ENCODE results near the gene DCST1.

- TF ChIP-seq POLR2A (IDR thresholded peaks at IDR 0.05; ENCODE audit: low read depth, low read length) (no peak), POLR2AphosphoS5 (IDR thresholded peaks at IDR 0.05; ENCODE audit: low read depth, low read length) (no peak), SPI1 (IDR thresholded peaks at IDR 0.05; ENCODE audit: low read depth, low read length) (no peak), TAF1 (IDR thresholded peaks at IDR 0.05; ENCODE audit: low read depth, low read length) (no peak), PAX5 (IDR thresholded peaks at IDR 0.05; ENCODE audit: insufficient read depth, low read length, severe bottlenecking) (no peak), POU2F2 (IDR thresholded peaks at IDR 0.05; ENCODE audit: low read depth, low read length) (no peak)
Measured at GRCh38 chr1:155062151-155062686, 28.6 kb downstream of the DCST1 start.

Data from GM12891 (cell line).